ENCODE data around the gene HDAC4.

The HDAC4 gene

DNA sequence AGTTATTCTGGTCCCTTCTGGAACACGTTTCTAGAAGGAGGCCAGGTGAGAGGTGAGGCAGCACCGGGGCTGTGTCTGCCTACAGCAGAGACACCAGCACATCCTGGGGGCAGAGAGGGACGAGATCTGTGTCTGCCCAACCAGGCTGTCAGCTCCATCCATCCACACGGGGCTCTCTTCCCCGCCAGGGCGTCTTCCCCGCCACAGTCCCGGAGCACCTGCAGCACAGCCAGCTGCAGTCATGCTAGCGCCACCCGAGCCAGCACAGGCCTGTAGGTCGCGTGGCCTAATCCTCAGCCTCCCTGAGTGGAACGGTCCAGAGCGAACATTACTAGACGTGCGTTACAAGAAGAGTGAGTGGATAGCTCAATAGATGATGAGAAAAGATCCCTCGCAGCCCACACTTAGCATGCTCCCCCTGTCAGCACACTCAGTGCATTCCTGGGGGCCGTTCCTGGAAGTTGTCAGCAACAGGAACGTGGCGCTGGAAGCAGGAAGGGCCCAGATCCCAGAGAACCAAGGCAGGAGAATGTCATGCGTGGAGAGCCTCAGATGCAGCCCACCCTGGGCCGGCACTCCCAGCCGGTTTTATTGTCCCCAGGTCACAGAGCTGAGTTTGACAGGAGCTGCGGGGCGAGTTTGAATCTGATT lies 374.0 kb downstream of the HDAC4 start:
- no peak for DNase-seq (ENCODE audit: low read depth)

DNA sequence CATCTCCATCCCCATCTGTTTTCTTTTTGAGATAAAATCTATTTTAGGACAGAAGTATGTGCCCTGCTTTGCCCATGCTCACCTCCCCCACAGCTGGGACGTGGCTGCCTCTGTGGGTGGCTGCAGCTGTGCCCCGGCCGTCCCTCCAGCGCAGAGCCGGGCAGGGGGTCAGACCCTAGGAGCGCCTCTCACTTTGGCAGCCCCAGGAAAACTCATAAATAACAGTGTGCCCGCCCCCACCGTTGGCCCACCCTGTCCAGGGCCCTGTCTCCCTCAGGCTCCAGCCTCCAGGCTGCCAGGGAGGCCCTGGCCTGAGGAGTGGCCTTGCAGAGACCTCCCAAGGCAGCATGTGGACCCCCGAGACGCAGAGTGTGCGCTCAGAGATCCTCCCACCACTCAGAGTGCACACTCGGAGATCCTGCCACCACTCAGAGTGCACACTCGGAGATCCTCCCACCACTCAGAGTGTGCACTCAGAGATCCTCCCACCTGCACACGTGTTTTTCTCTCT lies 374.8 kb downstream of the HDAC4 start:
- DNase-seq (ENCODE audit: low read depth): no peak

- no peak for DNase-seq (ENCODE audit: low read depth)
Measured at GRCh38 chr2:239025096-239025801, 375.6 kb downstream of the HDAC4 start.

DNA sequence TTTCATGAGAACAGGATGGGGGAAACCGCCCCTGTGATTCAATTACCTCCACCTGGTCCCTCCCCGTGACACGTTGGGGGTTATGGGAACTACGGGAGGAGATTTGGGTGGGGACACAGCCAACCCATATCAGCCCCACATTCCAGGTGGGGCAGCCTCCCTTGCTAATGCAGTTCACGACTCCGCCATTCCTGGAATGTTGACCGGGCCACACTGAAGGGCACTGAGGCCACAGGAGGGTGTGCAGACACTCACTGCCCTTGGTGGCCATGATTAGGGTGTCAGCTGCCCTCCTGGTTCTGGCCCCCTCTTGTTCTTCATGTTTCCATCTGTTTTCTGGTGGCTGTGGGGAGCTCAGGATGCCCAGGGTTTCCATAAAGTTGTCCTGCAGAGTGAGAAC lies 376.6 kb downstream of the HDAC4 start:
- no peak for DNase-seq (ENCODE audit: low read depth)

GRCh38 chr2:239022437-239023260 lies 378.2 kb downstream of the HDAC4 start:
- DNase-seq (ENCODE audit: low read depth): no peak

- DNase-seq (ENCODE audit: low read depth): no peak
Measured at GRCh38 chr2:239021651-239022436, 379.0 kb downstream of the HDAC4 start.

DNA sequence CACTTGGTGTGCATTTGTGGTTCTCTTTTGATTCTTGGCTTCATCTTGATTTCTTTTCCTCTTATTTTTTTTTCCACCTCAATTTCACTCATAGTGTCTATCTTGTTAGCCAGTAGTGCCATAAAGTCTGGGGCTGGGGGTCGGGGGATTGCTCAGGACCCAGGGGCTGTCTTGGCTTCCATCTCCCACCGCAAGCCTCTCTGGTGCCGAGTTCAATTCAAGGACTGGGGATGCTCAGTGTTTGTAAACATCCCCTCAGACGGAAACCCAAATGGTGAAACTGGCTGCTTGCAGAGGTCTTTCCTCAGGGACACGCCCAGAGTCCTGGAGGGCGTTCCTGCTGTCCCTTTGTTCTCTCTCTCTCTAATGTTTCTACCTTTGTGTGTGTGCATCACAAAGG lies 379.6 kb downstream of the HDAC4 start:
- no peak for DNase-seq (ENCODE audit: low read depth)

DNA sequence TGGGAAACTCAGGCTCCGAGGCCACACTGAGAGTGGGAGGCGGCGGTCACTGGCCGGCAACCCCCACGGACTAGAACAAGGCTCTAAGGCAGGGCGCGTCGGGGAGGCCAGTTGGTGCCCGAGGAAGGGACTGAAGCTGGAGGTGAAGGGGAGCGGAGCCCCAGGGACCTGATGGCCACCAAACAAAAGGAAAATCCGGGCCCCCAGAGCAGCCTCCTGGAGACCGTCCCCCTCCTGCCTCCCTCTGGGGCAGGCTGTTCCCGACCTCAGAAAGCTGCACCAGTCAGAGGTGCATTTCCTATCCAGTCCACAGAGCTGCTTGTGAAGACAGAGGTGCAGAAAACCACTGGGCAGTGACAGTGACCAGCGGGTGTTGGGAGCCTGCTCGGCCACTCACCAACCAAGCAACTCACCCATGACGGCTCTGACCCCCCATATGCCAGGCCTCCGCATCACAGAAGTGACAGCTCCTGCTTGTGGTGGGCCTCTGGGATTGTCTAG lies 380.2 kb downstream of the HDAC4 start:
- no peak for DNase-seq (ENCODE audit: low read depth)

- no peak for DNase-seq (ENCODE audit: low read depth)
Measured at GRCh38 chr2:239019183-239019581, 381.6 kb downstream of the HDAC4 start.

- DNase-seq (ENCODE audit: low read depth): no peak
Measured at GRCh38 chr2:239018271-239019182, 382.3 kb downstream of the HDAC4 start.

GRCh38 chr2:239017491-239018098 lies 383.2 kb downstream of the HDAC4 start:
- no peak for DNase-seq (ENCODE audit: low read depth)

GRCh38 chr2:239015901-239016675 lies 384.7 kb downstream of the HDAC4 start:
- DNase-seq (ENCODE audit: low read depth): no peak

GRCh38 chr2:239015218-239015900 lies 385.5 kb downstream of the HDAC4 start:
- no peak for DNase-seq (ENCODE audit: low read depth)

DNA sequence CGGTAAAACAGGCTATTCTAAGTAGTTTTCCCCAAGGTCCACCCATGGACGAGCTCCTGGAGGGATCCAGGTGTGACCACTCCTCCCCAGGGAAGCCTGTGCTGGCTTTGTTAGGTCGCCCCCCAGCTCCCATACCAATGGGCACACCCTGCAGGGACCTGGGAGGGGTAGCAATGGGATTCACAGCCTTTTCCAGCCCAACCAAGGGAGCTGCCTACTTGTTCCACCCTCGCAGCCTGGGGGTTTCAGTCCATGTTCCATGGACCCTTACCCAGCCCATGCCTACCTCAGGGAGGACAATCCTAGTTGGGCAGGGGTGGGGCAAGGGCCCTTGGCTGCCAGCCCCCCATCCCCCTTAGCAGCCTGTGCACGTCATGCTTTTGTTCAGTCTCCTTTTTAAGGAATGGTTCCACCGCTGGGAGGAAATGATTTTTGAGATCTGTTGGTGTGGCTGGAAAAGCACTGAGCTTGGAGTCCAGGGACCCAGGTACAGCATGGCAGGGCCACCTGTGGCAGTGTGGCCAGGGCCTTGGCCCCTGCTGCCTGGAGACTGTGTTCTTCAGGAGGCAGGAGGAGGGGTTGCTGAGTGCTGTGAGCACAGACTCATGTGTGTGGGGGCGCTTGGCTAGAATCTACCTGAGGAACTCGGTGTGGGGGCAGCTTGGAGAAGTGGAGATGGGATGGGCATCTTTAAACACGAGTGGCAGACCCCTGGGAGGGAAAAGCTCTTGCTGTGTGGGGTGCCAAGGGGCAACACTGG lies 386.2 kb downstream of the HDAC4 start:
- DNase-seq (ENCODE audit: low read depth): no peak

- no peak for DNase-seq (ENCODE audit: low read depth)
Measured at GRCh38 chr2:239013678-239013976, 387.2 kb downstream of the HDAC4 start.

DNA sequence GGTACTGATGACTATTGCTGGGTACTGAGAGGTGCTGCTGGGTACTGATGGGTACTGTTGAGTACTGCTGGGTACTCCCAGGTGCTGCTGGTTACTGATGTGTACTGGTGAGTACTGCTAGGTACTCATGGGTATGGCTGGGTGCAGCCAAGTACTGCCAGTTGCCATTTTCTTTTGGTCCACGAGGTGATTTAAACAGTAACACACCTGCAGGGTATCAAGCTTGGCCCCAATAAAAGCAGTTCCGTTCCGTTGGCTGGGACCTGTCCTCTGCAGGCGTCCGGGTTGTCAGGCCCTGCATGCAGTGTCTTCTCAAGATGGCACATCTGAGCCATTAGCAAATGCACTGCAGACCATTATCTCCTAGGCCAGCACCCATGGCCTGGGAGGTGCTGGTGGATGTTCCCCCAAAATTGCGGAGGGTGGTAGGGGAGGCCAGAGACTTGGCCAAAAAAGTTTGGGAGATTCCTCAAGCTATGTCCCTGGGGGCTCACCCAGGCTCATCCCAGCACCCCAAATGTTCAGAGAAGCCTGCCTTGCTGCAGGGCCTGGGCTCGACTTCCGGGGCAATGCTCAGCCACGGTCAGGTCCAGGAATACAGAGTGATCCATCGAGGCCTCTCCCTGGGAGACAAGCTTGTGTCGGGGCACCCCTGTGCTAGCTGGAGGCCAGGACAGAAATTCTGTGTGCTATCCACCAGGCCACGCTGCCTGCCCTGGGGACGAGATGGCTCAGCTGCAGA lies 387.7 kb downstream of the HDAC4 start:
- DNase-seq (ENCODE audit: low read depth): no peak

DNA sequence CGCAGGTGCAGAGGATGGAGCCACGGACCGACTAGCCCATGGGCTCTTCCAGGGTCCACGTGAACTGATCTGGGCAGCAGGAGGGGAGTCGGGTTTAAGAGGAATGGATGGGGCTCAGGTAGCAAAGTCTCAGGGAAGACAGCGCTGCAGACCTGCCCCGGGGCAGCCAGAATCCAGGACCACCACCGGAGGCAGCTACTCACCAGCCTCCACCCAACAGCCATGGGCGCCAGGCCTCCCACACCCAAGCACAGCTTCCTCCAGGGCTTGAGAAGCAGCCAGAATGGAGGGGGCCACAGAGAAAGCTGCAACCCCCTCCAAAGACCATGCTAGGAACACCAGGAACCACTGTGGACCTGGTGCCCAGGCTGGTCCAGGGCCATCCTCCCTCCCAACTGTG lies 388.6 kb downstream of the HDAC4 start:
- no peak for DNase-seq (ENCODE audit: low read depth)

DNA sequence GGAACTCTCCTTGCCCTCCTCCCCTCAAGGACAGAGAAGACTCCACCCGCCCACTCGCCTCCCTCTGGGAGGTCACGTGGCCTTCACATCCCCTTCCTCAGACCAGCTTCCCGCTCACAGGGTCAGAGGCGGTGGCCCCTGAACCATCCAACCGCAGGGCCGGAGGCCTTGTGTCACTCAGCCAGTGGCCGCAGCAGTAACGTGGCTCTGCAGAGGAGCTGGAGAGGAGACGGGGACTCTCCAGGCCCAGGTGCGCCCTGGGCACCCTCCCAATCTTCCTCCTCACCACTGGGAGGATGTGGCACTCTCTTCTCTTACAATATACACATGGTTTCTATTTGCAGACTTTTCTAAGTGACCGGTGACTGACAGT lies 391.2 kb downstream of the HDAC4 start:
- no peak for DNase-seq (ENCODE audit: low read depth)
